RWPE1 (cell line): Measurements from ENCODE around the gene SZT2.

ENCODE experiments used
- CTCF ChIA-PET: fragments of 350-600 bp; sonication (Branson Sonifier 250); formaldehyde crosslinking; extraction: SDS; loops from one replicate; lab custom pipeline; 2021; lab: Yijun Ruan, JAX
- POLR2A ChIA-PET: fragments of 400-600 bp; formaldehyde crosslinking; extraction: SDS; loops from one replicate; lab custom pipeline; 2020; ENCODE audit warnings: antibody characterized with exemption; ENCODE audit not compliant: low non-redundant PET; lab: Yijun Ruan, JAX
- DNase-seq: peaks from one replicate; pipeline ENCODE4 v3.0.0; 2012; ENCODE audit warnings: low spot score
- H3K27ac ChIP-seq: fragments of 450-650 bp; 2 replicates; pipeline ENCODE4 v1.5.1; 2017
- CTCF ChIP-seq: fragments of 450-650 bp; conservative IDR thresholded peaks from 2 replicates; pipeline ENCODE4 v1.5.1; 2017; ENCODE audit warnings: low read depth, mild to moderate bottlenecking

The SZT2 gene

GRCh38 chr1:43365678-43366077 is 24.0 kb upstream of the SZT2 start:
- no peak for DNase-seq
- peak overlapping the region; percentile 96 for H3K27ac ChIP-seq
- CTCF ChIA-PET: interaction anchor here (1.3 kb wide), 1 partner anchor 80 kb away, joined by 4 read pairs; the partner anchor contains the start of gene C1orf210
- POLR2A ChIA-PET: no interaction called here
- no peak for TF ChIP-seq CTCF

- no peak for TF ChIP-seq CTCF
- peak overlapping the region; percentile 96 for H3K27ac ChIP-seq
- DNase-seq: peak; percentile 73
- CTCF ChIA-PET: interaction anchor here (1.3 kb wide), 1 partner anchor 80 kb away, joined by 4 read pairs; the partner anchor contains the start of gene C1orf210
- POLR2A ChIA-PET: no interaction called here
Measured at GRCh38 chr1:43366179-43366578, 23.5 kb upstream of the SZT2 start.

- no peak for TF ChIP-seq CTCF
- ChIA-PET CTCF (interaction anchor here (1.3 kb wide), 1 partner anchor 81 kb away, joined by 4 read pairs; the partner anchor contains the start of gene C1orf210), POLR2A (no interaction called here)
- H3K27ac ChIP-seq: peak overlapping the region; percentile 96
- no peak for DNase-seq
Measured at GRCh38 chr1:43366601-43367025, 23.1 kb upstream of the SZT2 start.

DNA sequence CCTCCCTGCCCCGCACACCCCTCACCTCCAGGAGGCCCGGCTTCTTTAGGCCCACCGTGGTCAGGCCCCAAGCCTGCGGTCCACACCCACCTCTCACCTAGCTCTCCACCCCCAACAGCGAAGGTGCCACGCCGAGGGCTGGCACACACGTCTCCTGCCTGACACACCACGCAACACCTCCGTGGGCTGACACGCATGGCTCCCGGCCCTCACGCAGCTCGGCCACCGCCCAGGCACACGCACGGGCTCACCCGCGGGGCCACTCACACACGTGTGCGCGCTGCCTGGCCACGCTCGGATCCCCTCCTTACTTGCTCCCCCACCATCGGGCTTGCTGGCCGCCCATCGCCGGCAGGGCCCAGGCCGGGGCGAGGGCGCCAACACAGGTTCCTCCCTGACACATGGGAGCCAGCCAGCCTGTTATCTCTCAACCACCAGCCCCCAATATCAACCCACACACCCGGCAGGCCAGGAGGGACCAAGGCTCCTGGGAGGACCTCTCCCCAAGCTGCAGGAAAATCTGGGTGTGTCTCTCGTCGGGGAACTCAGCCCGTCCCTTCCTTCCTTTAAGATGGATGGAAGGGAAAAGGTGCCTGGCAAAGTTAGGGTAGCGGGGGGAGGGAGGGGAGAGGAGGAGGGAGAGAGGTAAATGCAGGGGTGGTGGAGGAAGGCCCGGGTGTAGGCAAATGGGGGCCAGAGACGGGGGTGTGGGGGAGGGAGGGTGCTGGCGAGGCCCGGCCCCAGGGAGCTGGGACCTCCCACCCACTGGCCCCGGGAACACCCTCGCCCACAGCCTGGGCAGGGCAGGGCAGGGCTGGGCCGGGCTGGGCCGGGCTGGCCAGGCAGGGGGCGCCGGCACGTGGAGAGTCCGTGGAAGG is 22.4 kb upstream of the SZT2 start:
- peak overlapping the region; percentile 96 for H3K27ac ChIP-seq
- ChIA-PET CTCF (interaction anchor here (1.0 to 1.7 kb wide), 3 partner anchors 9 to 82 kb away, joined by 3 to 6 read pairs (median 4); partner anchors contain the start of gene C1orf210), POLR2A (interaction anchor here (1.2 to 1.4 kb wide), 2 partner anchors 9 to 87 kb away, joined by 5 to 7 read pairs; partner anchors contain the start of genes CDC20 and HYI)
- no peak for TF ChIP-seq CTCF
- DNase-seq: peak; percentile 75

- no peak; the same call in 1 of the 2 replicates for TF ChIP-seq CTCF
- CTCF ChIA-PET: interaction anchor here (1.0 to 1.7 kb wide), 3 partner anchors 10 to 141 kb away, joined by 3 to 6 read pairs (median 4); no protein-coding TSS in a partner anchor
- DNase-seq: peak; percentile 86
- POLR2A ChIA-PET: interaction anchor here (1.0 to 1.4 kb wide), 3 partner anchors 10 to 86 kb away, joined by 4 to 7 read pairs (median 5); partner anchors contain the start of genes CDC20 and HYI
- peak within 1 kb of the TSS; percentile 96 for H3K27ac ChIP-seq
Measured at GRCh38 chr1:43367904-43368645, 21.6 kb upstream of the SZT2 start, which contains the start of gene ELOVL1. Gene ELOVL1 (minus strand): TSS chr1:43368011. CDS start chr1:43365609, 2,402 bp downstream.
